K562 (cell line): Measurements from ENCODE around the gene HOXB4. TPM values are rescaled to one million over a fixed set of nuclear protein-coding genes. Genes with fewer than 3 reads are reported as not detected.

ENCODE experiments used
- BHLHE40 ChIP-seq: IDR thresholded peaks from 2 replicates; pipeline ENCODE4 v1.6.1; 2011; ENCODE audit warnings: low read length, improper control_type of control experiment
- CBFA2T3 ChIP-seq: fragments of 450-650 bp; IDR thresholded peaks from 2 replicates; pipeline ENCODE4 v1.6.1; 2017
- EP300 ChIP-seq: IDR thresholded peaks from 2 replicates; pipeline ENCODE4 v1.6.1; 2012; ENCODE audit warnings: low read length, improper control_type of control experiment
- JUN ChIP-seq, 2 experiments: sonication (generic) in 1 of 2; formaldehyde crosslinking in 1 of 2; IDR thresholded peaks; 2 replicates each; pipeline versions ENCODE4 v1.6.1 to v1.8.0; 2012 to 2022; ENCODE audit warnings: borderline replicate concordance in 2 of 2, mild to moderate bottlenecking in 2 of 2, improper control_type of control experiment in 1 of 2, low read depth in 1 of 2, low read length in 1 of 2, missing genetic modification reagents in 1 of 2
- MTA3 ChIP-seq: fragments of 450-650 bp; formaldehyde crosslinking; IDR thresholded peaks from 2 replicates; pipeline ENCODE4 v1.6.1; 2017; ENCODE audit warnings: mild to moderate bottlenecking, borderline replicate concordance
- NFXL1 ChIP-seq: fragments of 450-650 bp; formaldehyde crosslinking; IDR thresholded peaks from 2 replicates; pipeline ENCODE4 v1.4.0; 2021; ENCODE audit warnings: mild to moderate bottlenecking
- NR3C1 ChIP-seq: sonication (generic); formaldehyde crosslinking; IDR thresholded peaks from 2 replicates; pipeline ENCODE4 v1.8.1; 2022; ENCODE audit warnings: missing genetic modification reagents
- PHB2 ChIP-seq: fragments of 450-650 bp; IDR thresholded peaks from 2 replicates; pipeline ENCODE4 v1.6.1; 2017; ENCODE audit warnings: low read depth
- PHF21A ChIP-seq: fragments of 450-650 bp; IDR thresholded peaks from 2 replicates; pipeline ENCODE4 v1.6.1; 2017; ENCODE audit warnings: low read depth, borderline replicate concordance
- RFX5 ChIP-seq: IDR thresholded peaks from 2 replicates; pipeline ENCODE4 v1.6.1; 2011; ENCODE audit warnings: low read depth, mild to moderate bottlenecking, improper control_type of control experiment, low read length
- SMAD2 ChIP-seq: fragments of 150-350 bp; IDR thresholded peaks from 2 replicates; pipeline ENCODE4 v1.6.1; 2014; ENCODE audit warnings: low read depth, mild to moderate bottlenecking, low read length
- SMARCA5 ChIP-seq: fragments of 450-650 bp; IDR thresholded peaks from 2 replicates; pipeline ENCODE4 v1.6.1; 2016
- TAF7 ChIP-seq: fragments of 450-650 bp; IDR thresholded peaks from 2 replicates; pipeline ENCODE4 v1.6.1; 2016; ENCODE audit warnings: missing genetic modification characterization, missing compliant biosample characterization
- TOE1 ChIP-seq, 2 experiments: fragments of 450-650 bp in 1 of 2; sonication (generic) in 1 of 2; formaldehyde crosslinking in 1 of 2; IDR thresholded peaks; 2 replicates each; pipeline versions ENCODE4 v1.7.1 to v1.8.0; 2016 to 2022; ENCODE audit warnings: borderline replicate concordance in 2 of 2, mild to moderate bottlenecking in 2 of 2, antibody characterized with exemption in 1 of 2, inconsistent platforms in 1 of 2, low read depth in 1 of 2, missing genetic modification reagents in 1 of 2, moderate library complexity in 1 of 2
- U2AF2 ChIP-seq: fragments of 200-400 bp; formaldehyde crosslinking; optimal IDR thresholded peaks from 2 replicates; pipeline ENCODE3; 2017; ENCODE audit warnings: low read depth, mild to moderate bottlenecking, low read length
- ZBTB7A ChIP-seq: IDR thresholded peaks from 2 replicates; pipeline ENCODE4 v1.6.1; 2011; ENCODE audit warnings: low read depth, mild to moderate bottlenecking, low read length, moderate library complexity, borderline replicate concordance; ENCODE audit not compliant: control insufficient read depth
- ZNF253 ChIP-seq: fragments of 250-450 bp; sonication (Bioruptor Pico); conservative IDR thresholded peaks from 2 replicates; pipeline ENCODE4 v1.6.1; 2021; ENCODE audit warnings: mild to moderate bottlenecking
- polyA plus RNA-seq, 8 experiments: library from polyadenylated mRNA; depleted of rRNA in 4 of 8; stranded (reverse) in 5 of 8; unstranded in 3 of 8; fragments of >200 nt; fragmentation: Nextera tagmentation in 2 of 8; fragmentation: Illumina TruSeq in 1 of 8; extraction: Ambion mirVana in 2 of 8; extraction: Trizol in 1 of 8; gene quantifications; 2 replicates each; pipeline versions ENCODE4 v1.2.1 to v1.2.3, GENCODE V29; 2011 to 2014; ENCODE audit warnings: inconsistent platforms in 1 of 8, missing spikeins in 1 of 8
- total RNA-seq, 7 experiments: library from RNA; depleted of rRNA in 6 of 7; stranded (reverse); fragments of >200 nt in 6 of 7; fragmentation: Illumina TruSeq in 2 of 7; extraction: Trizol in 2 of 7; gene quantifications; 2 replicates each; pipeline versions ENCODE4 v1.2.1 to v1.2.3, GENCODE V29; 2011 to 2021; ENCODE audit warnings: low replicate concordance in 1 of 7
- TF ChIP-seq, protein P1 (sequence below), 2 experiments: fragments of 150-350 bp in 1 of 2; IDR thresholded peaks; 2 replicates each; pipeline ENCODE4 v1.6.1; 2012 to 2016; ENCODE audit warnings: low read depth in 2 of 2, low read length in 2 of 2, mild to moderate bottlenecking in 1 of 2, moderate library complexity in 1 of 2
- TF ChIP-seq, protein P2 (sequence below): fragments of 450-650 bp; IDR thresholded peaks from 2 replicates; pipeline ENCODE4 v1.7.1; 2018; ENCODE audit warnings: mild to moderate bottlenecking, low read depth; ENCODE audit not compliant: partially characterized antibody
- TF ChIP-seq, protein P3 (sequence below): IDR thresholded peaks from 2 replicates; pipeline ENCODE4 v1.6.1; 2012; ENCODE audit warnings: low read depth, low read length, improper control_type of control experiment, borderline replicate concordance

The HOXB4 gene
- total and polyA plus RNA-seq, 9 of the 15 experiments (the other 6 are each of a cell fraction or from before 2014, with no cell fraction given) = 1.6 to 34.9 (median 14.9) TPM

DNA sequence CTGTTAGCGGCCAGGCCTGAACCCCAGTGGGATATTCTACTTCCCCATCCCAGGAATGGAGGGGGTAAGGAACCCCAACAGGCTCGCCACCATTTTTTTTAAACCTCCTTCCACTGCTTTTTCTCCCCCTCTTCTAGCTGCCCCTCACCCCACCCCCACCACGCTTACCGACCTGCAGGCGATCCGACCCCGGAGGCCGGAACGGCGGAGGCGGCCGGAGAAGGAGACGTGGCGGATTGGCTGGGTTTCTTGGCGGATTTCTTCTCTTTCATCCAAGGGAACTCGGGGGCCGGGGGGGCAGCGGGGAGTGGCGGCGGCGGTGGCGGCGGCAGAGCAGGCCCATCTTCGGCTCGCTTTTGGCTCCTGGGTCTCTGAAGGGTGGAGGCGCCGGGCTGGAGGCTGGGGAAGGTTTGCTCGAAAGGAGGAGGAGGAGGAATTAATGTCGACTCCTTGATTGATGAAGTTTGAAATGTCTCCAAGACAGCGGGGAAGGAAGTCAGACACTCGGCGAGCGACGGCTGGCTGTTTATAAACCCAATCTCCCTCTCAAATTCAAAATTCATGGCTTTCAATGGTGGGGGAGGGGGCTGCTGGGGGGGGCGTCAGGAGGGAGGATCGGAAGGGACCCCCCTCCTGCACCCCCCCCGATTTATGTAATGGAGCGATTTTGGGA, 33.7 kb downstream of the HOXB4 start (continued):
- TF ChIP-seq, protein P1, sequence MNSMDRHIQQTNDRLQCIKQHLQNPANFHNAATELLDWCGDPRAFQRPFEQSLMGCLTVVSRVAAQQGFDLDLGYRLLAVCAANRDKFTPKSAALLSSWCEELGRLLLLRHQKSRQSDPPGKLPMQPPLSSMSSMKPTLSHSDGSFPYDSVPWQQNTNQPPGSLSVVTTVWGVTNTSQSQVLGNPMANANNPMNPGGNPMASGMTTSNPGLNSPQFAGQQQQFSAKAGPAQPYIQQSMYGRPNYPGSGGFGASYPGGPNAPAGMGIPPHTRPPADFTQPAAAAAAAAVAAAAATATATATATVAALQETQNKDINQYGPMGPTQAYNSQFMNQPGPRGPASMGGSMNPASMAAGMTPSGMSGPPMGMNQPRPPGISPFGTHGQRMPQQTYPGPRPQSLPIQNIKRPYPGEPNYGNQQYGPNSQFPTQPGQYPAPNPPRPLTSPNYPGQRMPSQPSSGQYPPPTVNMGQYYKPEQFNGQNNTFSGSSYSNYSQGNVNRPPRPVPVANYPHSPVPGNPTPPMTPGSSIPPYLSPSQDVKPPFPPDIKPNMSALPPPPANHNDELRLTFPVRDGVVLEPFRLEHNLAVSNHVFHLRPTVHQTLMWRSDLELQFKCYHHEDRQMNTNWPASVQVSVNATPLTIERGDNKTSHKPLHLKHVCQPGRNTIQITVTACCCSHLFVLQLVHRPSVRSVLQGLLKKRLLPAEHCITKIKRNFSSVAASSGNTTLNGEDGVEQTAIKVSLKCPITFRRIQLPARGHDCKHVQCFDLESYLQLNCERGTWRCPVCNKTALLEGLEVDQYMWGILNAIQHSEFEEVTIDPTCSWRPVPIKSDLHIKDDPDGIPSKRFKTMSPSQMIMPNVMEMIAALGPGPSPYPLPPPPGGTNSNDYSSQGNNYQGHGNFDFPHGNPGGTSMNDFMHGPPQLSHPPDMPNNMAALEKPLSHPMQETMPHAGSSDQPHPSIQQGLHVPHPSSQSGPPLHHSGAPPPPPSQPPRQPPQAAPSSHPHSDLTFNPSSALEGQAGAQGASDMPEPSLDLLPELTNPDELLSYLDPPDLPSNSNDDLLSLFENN (IDR thresholded peaks at IDR 0.05; ENCODE audit: low read depth in 2 of 2, low read length in 2 of 2) = no peak
- TF ChIP-seq NR3C1 (CRISPR knock-in tag) (no peak), RFX5 (no peak), TOE1 (IDR thresholded peaks at IDR 0.05; ENCODE audit: borderline replicate concordance) (no peak), TOE1 (CRISPR knock-in tag; IDR thresholded peaks at IDR 0.05; ENCODE audit: borderline replicate concordance, low read depth) (no peak), MTA3 (0 out of 2 replicates have a peak, but pooled peaks have one; percentile 6), U2AF2 (no peak), SMAD2 (no peak), JUN (IDR thresholded peaks at IDR 0.05; ENCODE audit: borderline replicate concordance, low read depth, low read length) (no peak), JUN (CRISPR knock-in tag; IDR thresholded peaks at IDR 0.05; ENCODE audit: borderline replicate concordance) (no peak), ZBTB7A (peak; percentile 51), BHLHE40 (no peak), ZNF253 (CRISPR knock-in tag) (no peak), CBFA2T3 (0 out of 2 replicates have a peak, but pooled peaks have one; percentile 6), NFXL1 (no peak), PHF21A (no peak), SMARCA5 (no peak), EP300 (0 out of 2 replicates have a peak, but pooled peaks have one; percentile 5), PHB2 (no peak), TAF7 (tag) (no peak)
- TF ChIP-seq, protein P2, sequence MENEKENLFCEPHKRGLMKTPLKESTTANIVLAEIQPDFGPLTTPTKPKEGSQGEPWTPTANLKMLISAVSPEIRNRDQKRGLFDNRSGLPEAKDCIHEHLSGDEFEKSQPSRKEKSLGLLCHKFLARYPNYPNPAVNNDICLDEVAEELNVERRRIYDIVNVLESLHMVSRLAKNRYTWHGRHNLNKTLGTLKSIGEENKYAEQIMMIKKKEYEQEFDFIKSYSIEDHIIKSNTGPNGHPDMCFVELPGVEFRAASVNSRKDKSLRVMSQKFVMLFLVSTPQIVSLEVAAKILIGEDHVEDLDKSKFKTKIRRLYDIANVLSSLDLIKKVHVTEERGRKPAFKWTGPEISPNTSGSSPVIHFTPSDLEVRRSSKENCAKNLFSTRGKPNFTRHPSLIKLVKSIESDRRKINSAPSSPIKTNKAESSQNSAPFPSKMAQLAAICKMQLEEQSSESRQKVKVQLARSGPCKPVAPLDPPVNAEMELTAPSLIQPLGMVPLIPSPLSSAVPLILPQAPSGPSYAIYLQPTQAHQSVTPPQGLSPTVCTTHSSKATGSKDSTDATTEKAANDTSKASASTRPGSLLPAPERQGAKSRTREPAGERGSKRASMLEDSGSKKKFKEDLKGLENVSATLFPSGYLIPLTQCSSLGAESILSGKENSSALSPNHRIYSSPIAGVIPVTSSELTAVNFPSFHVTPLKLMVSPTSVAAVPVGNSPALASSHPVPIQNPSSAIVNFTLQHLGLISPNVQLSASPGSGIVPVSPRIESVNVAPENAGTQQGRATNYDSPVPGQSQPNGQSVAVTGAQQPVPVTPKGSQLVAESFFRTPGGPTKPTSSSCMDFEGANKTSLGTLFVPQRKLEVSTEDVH = no peak
- TF ChIP-seq, protein P3, sequence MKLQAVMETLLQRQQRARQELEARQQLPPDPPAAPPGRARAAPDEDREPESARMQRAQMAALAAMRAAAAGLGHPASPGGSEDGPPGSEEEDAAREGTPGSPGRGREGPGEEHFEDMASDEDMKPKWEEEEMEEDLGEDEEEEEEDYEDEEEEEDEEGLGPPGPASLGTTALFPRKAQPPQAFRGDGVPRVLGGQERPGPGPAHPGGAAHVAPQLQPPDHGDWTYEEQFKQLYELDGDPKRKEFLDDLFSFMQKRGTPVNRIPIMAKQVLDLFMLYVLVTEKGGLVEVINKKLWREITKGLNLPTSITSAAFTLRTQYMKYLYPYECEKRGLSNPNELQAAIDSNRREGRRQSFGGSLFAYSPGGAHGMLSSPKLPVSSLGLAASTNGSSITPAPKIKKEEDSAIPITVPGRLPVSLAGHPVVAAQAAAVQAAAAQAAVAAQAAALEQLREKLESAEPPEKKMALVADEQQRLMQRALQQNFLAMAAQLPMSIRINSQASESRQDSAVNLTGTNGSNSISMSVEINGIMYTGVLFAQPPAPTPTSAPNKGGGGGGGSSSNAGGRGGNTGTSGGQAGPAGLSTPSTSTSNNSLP = 0 out of 2 replicates have a peak, but pooled peaks have one; percentile 11
